Measurements from ENCODE around the gene DLG2.

GRCh38 chr11:84675396-84676025 lies 951.6 kb downstream of the DLG2 start:
- TF ChIP-seq CTCF (IDR thresholded peaks at IDR 0.05): no peak
- no peak for TF ChIP-seq E2F1 (CRISPR knock-in tag; IDR thresholded peaks at IDR 0.05)
- no peak for TF ChIP-seq FOXP1 (CRISPR knock-in tag; IDR thresholded peaks at IDR 0.05; ENCODE audit: borderline replicate concordance)
- no peak for TF ChIP-seq STAT6 (CRISPR knock-in tag; conservative IDR thresholded peaks at IDR 0.05; ENCODE audit: low read depth)
- TF ChIP-seq ZNF512 (CRISPR knock-in tag; IDR thresholded peaks at IDR 0.05; ENCODE audit: borderline replicate concordance): no peak
- TF ChIP-seq FOXJ3 (CRISPR knock-in tag; IDR thresholded peaks at IDR 0.05; ENCODE audit: borderline replicate concordance): no peak
- no peak for TF ChIP-seq IRF1 (CRISPR knock-in tag; IDR thresholded peaks at IDR 0.05)
- TF ChIP-seq CREB1 (CRISPR knock-in tag; IDR thresholded peaks at IDR 0.05): no peak
- no peak for TF ChIP-seq ETV6 (CRISPR knock-in tag; IDR thresholded peaks at IDR 0.05)
- TF ChIP-seq MAX (CRISPR knock-in tag; IDR thresholded peaks at IDR 0.05): no peak
- TF ChIP-seq USF2 (CRISPR knock-in tag; IDR thresholded peaks at IDR 0.05): no peak
- TF ChIP-seq TCF7 (CRISPR knock-in tag; IDR thresholded peaks at IDR 0.05; ENCODE audit: low read depth): no peak

Measured in WTC11 (cell line).